SU-DHL-6 (cell line): ENCODE measurements around the gene PTGER4.

Experiments used
- H2AFZ ChIP-seq: fragments of 200-600 bp; sonication (generic); 2 replicates; pipeline ENCODE4 v1.6.1; 2014; ENCODE audit warnings: low read depth, mild to moderate bottlenecking, moderate library complexity, mixed read lengths, antibody characterized with exemption, low read length; ENCODE audit not compliant: severe bottlenecking
- H3F3A ChIP-seq: fragments of 200-600 bp; shearing (Covaris generic); 2 replicates; pipeline ENCODE4 v1.6.0; 2016; ENCODE audit warnings: antibody characterized with exemption, mild to moderate bottlenecking; ENCODE audit not compliant: insufficient read depth
- H3K27ac ChIP-seq: fragments of 200-600 bp; sonication (generic); 2 replicates; pipeline ENCODE4 v1.5.1; 2016; ENCODE audit warnings: low read depth, mild to moderate bottlenecking, low read length, moderate library complexity, mixed read lengths
- H3K27me3 ChIP-seq: fragments of 200-600 bp; sonication (generic), shearing (Covaris generic); 2 replicates; pipeline ENCODE4 v1.6.0; 2014; ENCODE audit warnings: mild to moderate bottlenecking, low read length
- H3K36me3 ChIP-seq: fragments of 200-600 bp; sonication (generic); 2 replicates; pipeline ENCODE4 v1.6.1; 2014; ENCODE audit warnings: mild to moderate bottlenecking, low read length, mixed read lengths
- H3K4me2 ChIP-seq: fragments of 300-600, 200-600 bp; shearing (Covaris generic), sonication (generic); 2 replicates; pipeline ENCODE4 v1.6.0; 2014; ENCODE audit warnings: low read length, low read depth, mild to moderate bottlenecking; ENCODE audit not compliant: poor library complexity, severe bottlenecking
- H3K4me3 ChIP-seq: fragments of 200-600 bp; sonication (generic); 2 replicates; pipeline ENCODE4 v1.5.1; 2014; ENCODE audit warnings: antibody characterized with exemption, low read length, mild to moderate bottlenecking, mixed read lengths; ENCODE audit not compliant: insufficient read depth, poor library complexity, severe bottlenecking
- H3K79me2 ChIP-seq: fragments of 200-600 bp; sonication (generic); 2 replicates; pipeline ENCODE4 v1.6.1; 2014; ENCODE audit warnings: mild to moderate bottlenecking, low read length, moderate library complexity; ENCODE audit not compliant: insufficient read depth
- H3K9ac ChIP-seq: fragments of 200-600 bp; sonication (generic); 2 replicates; pipeline ENCODE4 v1.7.0; 2014; ENCODE audit warnings: mild to moderate bottlenecking, low read length
- H3K9me2 ChIP-seq: fragments of 200-600 bp; sonication (generic); replicated peaks from 2 replicates; pipeline ENCODE4 v1.6.1; 2014; ENCODE audit warnings: low read length; ENCODE audit not compliant: insufficient read depth
- H3K9me3 ChIP-seq: fragments of 200-600 bp; sonication (generic); 2 replicates; pipeline ENCODE4 v1.6.1; 2014; ENCODE audit warnings: low read length, mixed read lengths; ENCODE audit not compliant: insufficient read depth
- H4K20me1 ChIP-seq: fragments of 200-600 bp; sonication (generic); 2 replicates; pipeline ENCODE4 v1.6.1; 2014; ENCODE audit warnings: low read depth, mild to moderate bottlenecking, antibody characterized with exemption, low read length, moderate library complexity, mixed read lengths
- CTCF ChIP-seq: fragments of 200-600 bp; sonication (generic); IDR thresholded peaks from one replicate; pipeline ENCODE4 v1.5.1; 2017; ENCODE audit warnings: antibody characterized with exemption, mild to moderate bottlenecking, low read length, moderate library complexity; ENCODE audit not compliant: insufficient read depth, poor library complexity, severe bottlenecking
- EZH2phosphoT487 ChIP-seq: fragments of 200-600 bp; sonication (generic), shearing (Covaris generic); conservative IDR thresholded peaks from 2 replicates; pipeline ENCODE4 v1.6.1; 2018; ENCODE audit warnings: mild to moderate bottlenecking, antibody characterized with exemption, low read length, moderate library complexity, mixed read lengths

Gene PTGER4

GRCh38 chr5:40652441-40653220 lies 27.1 kb upstream of the PTGER4 start:
- Histone ChIP-seq H3F3A (no peaks in the 10 kb centered on the region), H3K9ac (no peak overlapping the region), H3K9me3 (no peaks in the 10 kb centered on the region), H3K36me3 (no peaks in the 10 kb centered on the region), H3K4me3 (no peak overlapping the region), H3K79me2 (no peaks in the 10 kb centered on the region), H2AFZ (no peak overlapping the region), H3K27me3 (no peaks in the 10 kb centered on the region), H4K20me1 (no peaks in the 10 kb centered on the region), H3K4me2 (no peak overlapping the region), H3K9me2 (no peaks in the 10 kb centered on the region), H3K27ac (no peak overlapping the region)
- no peak for TF ChIP-seq EZH2phosphoT487
- TF ChIP-seq CTCF = no peak

GRCh38 chr5:40653221-40654022 lies 26.3 kb upstream of the PTGER4 start:
- TF ChIP-seq EZH2phosphoT487 (no peak), CTCF (no peak)

GRCh38 chr5:40654377-40654991 lies 25.2 kb upstream of the PTGER4 start:
- H3K4me2 ChIP-seq = no peak overlapping the region

More at GRCh38 chr5:40653221-40654022, 26.3 kb upstream of the PTGER4 start:
- Histone ChIP-seq H3K27me3 (no peaks in the 10 kb centered on the region), H3K4me2 (no peak overlapping the region), H3K4me3 (no peak overlapping the region), H3K9me3 (no peaks in the 10 kb centered on the region), H3K9me2 (no peaks in the 10 kb centered on the region), H3F3A (no peaks in the 10 kb centered on the region), H2AFZ (no peak overlapping the region), H3K79me2 (no peaks in the 10 kb centered on the region), H3K27ac (no peak overlapping the region), H4K20me1 (no peaks in the 10 kb centered on the region), H3K36me3 (no peaks in the 10 kb centered on the region), H3K9ac (no peak overlapping the region)

More at GRCh38 chr5:40654377-40654991, 25.2 kb upstream of the PTGER4 start:
- Histone ChIP-seq H3F3A (no peaks in the 10 kb centered on the region), H3K36me3 (no peaks in the 10 kb centered on the region), H2AFZ (no peak overlapping the region), H3K9ac (no peak overlapping the region), H3K27ac (no peak overlapping the region), H3K9me2 (no peaks in the 10 kb centered on the region), H4K20me1 (no peaks in the 10 kb centered on the region), H3K4me3 (no peak overlapping the region), H3K79me2 (no peaks in the 10 kb centered on the region), H3K27me3 (no peaks in the 10 kb centered on the region), H3K9me3 (no peaks in the 10 kb centered on the region)
- TF ChIP-seq CTCF = no peak
- no peak for TF ChIP-seq EZH2phosphoT487
